ENCODE measurements around the gene CDK14.

CDK14 gene

DNA sequence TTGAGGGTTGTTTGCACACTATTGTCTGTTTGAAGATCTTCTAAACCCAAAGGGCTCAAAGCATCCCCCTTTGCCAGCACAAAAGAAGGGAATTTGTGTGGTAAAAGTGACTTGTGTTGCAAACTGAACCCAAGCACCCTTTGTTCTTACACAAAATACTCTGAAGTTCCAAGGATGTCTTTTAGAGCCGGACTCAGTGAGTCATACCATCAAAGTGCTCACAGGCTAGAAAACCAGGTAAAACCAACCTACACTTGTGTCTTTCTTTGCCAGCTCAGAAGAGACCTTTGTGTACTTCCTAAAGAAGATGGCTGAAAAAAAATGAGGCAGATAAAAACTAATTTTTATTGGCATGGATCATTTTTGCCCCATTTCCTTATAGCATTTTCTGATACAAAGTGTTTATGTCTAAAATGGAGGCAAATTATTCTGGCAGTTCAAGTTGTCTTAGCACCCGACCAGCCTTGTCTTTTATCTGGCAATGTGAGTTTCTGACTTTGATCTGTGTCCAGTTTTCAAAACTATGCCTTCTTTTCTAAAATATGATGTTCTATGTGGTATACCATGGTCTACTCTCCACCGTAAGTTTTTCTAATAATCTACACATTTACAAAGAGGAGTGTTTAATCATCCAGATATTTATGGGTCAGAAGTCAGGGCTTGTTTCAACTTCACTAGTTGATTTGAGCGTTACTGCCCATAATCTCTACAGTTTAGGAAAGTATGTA is 539.7 kb downstream of the CDK14 start:
- H3K4me3 ChIP-seq (ENCODE audit: low read depth, low read length, poor library complexity, severe bottlenecking) = no peak overlapping the region
- H3K27me3 ChIP-seq (ENCODE audit: insufficient read depth, low read length) = no peaks in the 10 kb centered on the region
- no peaks in the 10 kb centered on the region for H3K9me2 ChIP-seq (ENCODE audit: low read depth, low read length)
- H3K9me3 ChIP-seq (ENCODE audit: low read length) = no peaks in the 10 kb centered on the region
- no peak overlapping the region for H3K4me2 ChIP-seq (ENCODE audit: low read length)
- H3K79me2 ChIP-seq (ENCODE audit: insufficient read depth, low read length) = no peaks in the 10 kb centered on the region
- peaks cover 10% of the 10 kb centered on the region; the same call in 1 of the 2 replicates for H3K36me3 ChIP-seq (ENCODE audit: insufficient read depth, low read length)
- H3K9ac ChIP-seq (ENCODE audit: low read length) = no peak overlapping the region
- no peak overlapping the region for H2AFZ ChIP-seq (ENCODE audit: low read length)
- H3K4me1 ChIP-seq (ENCODE audit: insufficient read depth, low read length, severe bottlenecking) = peaks cover 26% of the 10 kb centered on the region
- H3F3A ChIP-seq (ENCODE audit: insufficient read depth, low read length) = no peaks in the 10 kb centered on the region
- H4K20me1 ChIP-seq (ENCODE audit: insufficient read depth, low read length) = no peaks in the 10 kb centered on the region
- TF ChIP-seq, protein P1, sequence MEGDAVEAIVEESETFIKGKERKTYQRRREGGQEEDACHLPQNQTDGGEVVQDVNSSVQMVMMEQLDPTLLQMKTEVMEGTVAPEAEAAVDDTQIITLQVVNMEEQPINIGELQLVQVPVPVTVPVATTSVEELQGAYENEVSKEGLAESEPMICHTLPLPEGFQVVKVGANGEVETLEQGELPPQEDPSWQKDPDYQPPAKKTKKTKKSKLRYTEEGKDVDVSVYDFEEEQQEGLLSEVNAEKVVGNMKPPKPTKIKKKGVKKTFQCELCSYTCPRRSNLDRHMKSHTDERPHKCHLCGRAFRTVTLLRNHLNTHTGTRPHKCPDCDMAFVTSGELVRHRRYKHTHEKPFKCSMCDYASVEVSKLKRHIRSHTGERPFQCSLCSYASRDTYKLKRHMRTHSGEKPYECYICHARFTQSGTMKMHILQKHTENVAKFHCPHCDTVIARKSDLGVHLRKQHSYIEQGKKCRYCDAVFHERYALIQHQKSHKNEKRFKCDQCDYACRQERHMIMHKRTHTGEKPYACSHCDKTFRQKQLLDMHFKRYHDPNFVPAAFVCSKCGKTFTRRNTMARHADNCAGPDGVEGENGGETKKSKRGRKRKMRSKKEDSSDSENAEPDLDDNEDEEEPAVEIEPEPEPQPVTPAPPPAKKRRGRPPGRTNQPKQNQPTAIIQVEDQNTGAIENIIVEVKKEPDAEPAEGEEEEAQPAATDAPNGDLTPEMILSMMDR (IDR thresholded peaks at IDR 0.05; ENCODE audit: low read length) = no peak
- TF ChIP-seq EZH2 (IDR thresholded peaks at IDR 0.05; ENCODE audit: borderline replicate concordance, low read length) = no peak
- no peak overlapping the region for H3K27ac ChIP-seq (ENCODE audit: low read depth, low read length, poor library complexity, severe bottlenecking)

- no peak for TF ChIP-seq EZH2 (IDR thresholded peaks at IDR 0.05; ENCODE audit: borderline replicate concordance, low read length)
- TF ChIP-seq, protein P1 (IDR thresholded peaks at IDR 0.05; ENCODE audit: low read length) = no peak
- no peaks in the 10 kb centered on the region for H3K9me3 ChIP-seq (ENCODE audit: low read length)
- H3F3A ChIP-seq (ENCODE audit: insufficient read depth, low read length) = no peaks in the 10 kb centered on the region
- no peak overlapping the region for H3K9ac ChIP-seq (ENCODE audit: low read length)
- no peak overlapping the region for H3K4me2 ChIP-seq (ENCODE audit: low read length)
- peaks cover 40% of the 10 kb centered on the region for H3K4me1 ChIP-seq (ENCODE audit: insufficient read depth, low read length, severe bottlenecking)
- no peaks in the 10 kb centered on the region for H3K27me3 ChIP-seq (ENCODE audit: insufficient read depth, low read length)
- H3K9me2 ChIP-seq (ENCODE audit: low read depth, low read length) = no peaks in the 10 kb centered on the region
- no peak overlapping the region for H2AFZ ChIP-seq (ENCODE audit: low read length)
- no peaks in the 10 kb centered on the region for H3K79me2 ChIP-seq (ENCODE audit: insufficient read depth, low read length)
- no peak overlapping the region for H3K27ac ChIP-seq (ENCODE audit: low read depth, low read length, poor library complexity, severe bottlenecking)
- no peaks in the 10 kb centered on the region for H4K20me1 ChIP-seq (ENCODE audit: insufficient read depth, low read length)
- H3K4me3 ChIP-seq (ENCODE audit: low read depth, low read length, poor library complexity, severe bottlenecking) = no peak overlapping the region
- H3K36me3 ChIP-seq (ENCODE audit: insufficient read depth, low read length) = no peaks in the 10 kb centered on the region
These were observed 541.1 kb downstream of the CDK14 start for GRCh38 chr7:91137153-91137787.

GRCh38 chr7:91137788-91138368 is 541.8 kb downstream of the CDK14 start:
- Histone ChIP-seq H3F3A (ENCODE audit: insufficient read depth, low read length) (no peaks in the 10 kb centered on the region), H3K4me3 (ENCODE audit: low read depth, low read length, poor library complexity, severe bottlenecking) (no peak overlapping the region), H4K20me1 (ENCODE audit: insufficient read depth, low read length) (no peaks in the 10 kb centered on the region), H3K27ac (ENCODE audit: low read depth, low read length, poor library complexity, severe bottlenecking) (no peak overlapping the region), H3K27me3 (ENCODE audit: insufficient read depth, low read length) (no peaks in the 10 kb centered on the region), H3K9me2 (ENCODE audit: low read depth, low read length) (no peaks in the 10 kb centered on the region), H3K4me1 (ENCODE audit: insufficient read depth, low read length, severe bottlenecking) (peaks cover 40% of the 10 kb centered on the region), H3K4me2 (ENCODE audit: low read length) (no peak overlapping the region), H3K9ac (ENCODE audit: low read length) (no peak overlapping the region), H3K79me2 (ENCODE audit: insufficient read depth, low read length) (no peaks in the 10 kb centered on the region), H2AFZ (ENCODE audit: low read length) (no peak overlapping the region), H3K9me3 (ENCODE audit: low read length) (no peaks in the 10 kb centered on the region), H3K36me3 (ENCODE audit: insufficient read depth, low read length) (0 out of 2 replicates have a peak, but pooled peaks cover 5% of the 10 kb centered on the region)
- TF ChIP-seq, protein P1 (IDR thresholded peaks at IDR 0.05; ENCODE audit: low read length) = no peak
- TF ChIP-seq EZH2 (IDR thresholded peaks at IDR 0.05; ENCODE audit: borderline replicate concordance, low read length) = no peak
